Left renal cortex interstitium (tissue), 4 donors: ENCODE measurements around the gene MELK. TPM values are rescaled to one million over a fixed set of nuclear protein-coding genes. Genes with fewer than 3 reads are reported as not detected.

Source experiments
- polyA plus RNA-seq, 4 donors: library from polyadenylated mRNA; unstranded; fragments of 120-200 nt; gene quantifications; one replicate each; pipeline ENCODE4 v1.2.1, GENCODE V29; 2013; ENCODE audit not compliant: insufficient read length in 4 of 4

MELK gene
- polyA plus RNA-seq, 4 donors = 19.1 to 23.4 (median 20.9) TPM

Other genes with a start within 250 kb of the MELK start
- 10 to 100 TPM; 42.2 to 50.4 (median 46.9) TPM for gene RNF38, start 172.6 kb upstream of the MELK start, polyA plus RNA-seq